Measurements from ENCODE around the gene CATSPERZ.

Gene CATSPERZ

DNA sequence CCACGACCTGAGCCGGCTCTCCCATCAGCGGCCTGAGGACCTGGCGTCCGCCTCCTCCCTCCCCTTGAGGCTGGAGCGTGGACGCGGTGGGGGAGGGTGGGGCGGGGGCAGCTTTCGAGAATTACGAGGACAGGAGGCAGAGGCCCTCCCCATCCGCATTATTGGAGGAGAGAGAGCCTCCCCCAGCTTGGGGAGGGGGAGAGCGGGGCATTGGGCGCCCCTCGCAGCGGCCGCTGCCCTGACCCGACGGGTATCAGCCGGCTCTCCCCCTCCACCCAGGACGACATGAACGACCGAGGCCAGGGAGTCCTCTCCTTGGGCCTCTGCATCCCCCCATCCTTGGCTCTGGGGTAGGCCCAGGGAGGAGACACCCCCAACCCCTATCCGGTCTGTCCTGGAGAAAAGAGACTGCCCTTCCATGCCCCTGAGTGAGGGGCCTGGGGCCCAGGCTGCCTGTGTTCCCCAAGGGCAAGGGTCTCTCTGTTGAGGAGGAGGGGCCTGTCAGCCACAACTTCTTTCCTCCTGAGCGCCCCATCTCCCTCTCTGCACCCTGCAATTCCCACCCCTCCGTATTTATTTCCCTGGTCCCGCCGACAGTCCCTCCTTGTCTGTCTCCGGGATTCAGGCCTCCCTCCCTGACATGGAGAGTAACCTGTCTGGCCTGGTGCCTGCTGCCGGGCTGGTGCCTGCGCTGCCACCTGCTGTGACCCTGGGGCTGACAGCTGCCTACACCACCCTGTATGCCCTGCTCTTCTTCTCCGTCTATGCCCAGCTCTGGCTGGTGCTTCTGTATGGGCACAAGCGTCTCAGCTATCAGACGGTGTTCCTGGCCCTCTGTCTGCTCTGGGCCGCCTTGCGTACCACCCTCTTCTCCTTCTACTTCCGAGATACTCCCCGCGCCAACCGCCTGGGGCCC lies 14.0 kb upstream of the CATSPERZ start:
- peak; percentile 53 for DNase-seq

DNA sequence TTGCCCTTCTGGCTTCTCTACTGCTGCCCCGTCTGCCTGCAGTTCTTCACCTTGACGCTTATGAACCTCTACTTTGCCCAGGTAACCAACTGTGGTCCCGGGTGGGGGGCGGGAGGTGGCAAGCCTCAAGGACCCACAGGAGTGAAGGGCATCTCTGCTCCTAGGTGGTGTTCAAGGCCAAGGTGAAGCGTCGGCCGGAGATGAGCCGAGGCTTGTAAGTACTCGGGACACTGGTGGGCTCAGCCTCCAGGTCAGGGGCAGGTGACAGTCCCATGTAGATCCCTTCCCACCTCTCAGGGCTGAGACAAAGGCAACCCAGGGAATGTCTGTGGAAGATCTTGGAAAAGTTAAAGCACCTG lies 13.4 kb upstream of the CATSPERZ start:
- no peak for DNase-seq

DNA sequence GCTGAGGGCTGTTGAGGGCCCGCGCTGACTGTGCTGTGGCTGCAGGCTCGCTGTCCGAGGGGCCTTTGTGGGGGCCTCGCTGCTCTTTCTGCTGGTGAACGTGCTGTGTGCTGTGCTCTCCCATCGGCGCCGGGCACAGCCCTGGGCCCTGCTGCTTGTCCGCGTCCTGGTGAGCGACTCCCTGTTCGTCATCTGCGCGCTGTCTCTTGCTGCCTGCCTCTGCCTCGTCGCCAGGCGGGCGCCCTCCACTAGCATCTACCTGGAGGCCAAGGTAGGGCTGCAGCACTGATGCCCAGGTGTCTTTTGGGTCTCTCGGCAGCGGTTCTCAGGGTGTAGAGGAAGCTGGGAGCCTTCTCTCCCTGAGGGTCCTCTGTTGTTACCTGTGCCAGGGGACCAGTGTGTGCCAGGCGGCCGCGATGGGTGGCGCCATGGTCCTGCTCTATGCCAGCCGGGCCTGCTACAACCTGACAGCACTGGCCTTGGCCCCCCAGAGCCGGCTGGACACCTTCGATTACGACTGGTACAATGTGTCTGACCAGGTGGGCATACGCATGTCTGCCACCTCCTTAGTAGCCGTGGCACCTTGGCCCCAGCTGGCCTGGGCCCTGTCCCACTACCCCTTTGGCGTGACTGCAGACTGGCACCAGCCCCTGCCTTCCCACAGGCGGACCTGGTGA lies 12.3 kb upstream of the CATSPERZ start:
- no peak for DNase-seq

DNA sequence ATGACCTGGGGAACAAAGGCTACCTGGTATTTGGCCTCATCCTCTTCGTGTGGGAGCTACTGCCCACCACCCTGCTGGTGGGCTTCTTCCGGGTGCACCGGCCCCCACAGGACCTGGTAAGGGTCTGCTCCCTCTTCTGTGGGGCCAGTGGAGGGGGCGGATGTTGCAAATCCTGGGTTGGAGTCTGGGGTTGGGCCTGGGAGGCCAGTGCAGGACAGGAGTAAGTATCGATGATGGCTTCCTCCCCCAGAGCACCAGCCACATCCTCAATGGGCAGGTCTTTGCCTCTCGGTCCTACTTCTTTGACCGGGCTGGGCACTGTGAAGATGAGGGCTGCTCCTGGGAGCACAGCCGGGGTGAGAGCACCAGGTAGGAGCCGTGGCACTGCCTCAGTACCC lies 11.8 kb upstream of the CATSPERZ start:
- no peak for DNase-seq

DNA sequence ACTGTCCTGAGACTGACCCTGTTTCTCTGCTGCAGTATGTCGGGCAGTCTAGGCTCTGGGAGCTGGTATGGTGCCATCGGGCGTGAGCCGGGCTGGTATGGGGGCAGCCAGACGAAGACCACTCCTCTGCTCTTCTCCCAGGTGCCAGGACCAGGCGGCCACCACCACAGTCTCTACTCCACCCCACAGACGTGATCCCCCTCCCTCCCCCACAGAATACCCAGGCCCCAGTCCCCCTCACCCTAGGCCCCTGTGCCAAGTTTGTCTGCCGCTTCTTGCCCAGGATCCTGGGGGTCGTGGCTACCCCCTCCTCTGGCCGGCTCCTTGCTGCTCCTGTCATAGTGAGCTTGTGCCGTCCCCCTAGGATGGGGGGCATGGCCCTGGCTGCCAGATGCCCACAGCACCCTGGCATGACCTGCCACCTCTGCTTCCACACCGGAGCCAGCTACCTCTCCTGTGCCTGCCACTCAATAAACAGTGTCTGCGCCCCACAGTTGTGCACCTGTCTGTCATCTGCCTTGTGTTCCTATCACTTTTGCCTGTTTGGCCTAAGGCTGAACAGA lies 11.1 kb upstream of the CATSPERZ start:
- DNase-seq: no peak

DNA sequence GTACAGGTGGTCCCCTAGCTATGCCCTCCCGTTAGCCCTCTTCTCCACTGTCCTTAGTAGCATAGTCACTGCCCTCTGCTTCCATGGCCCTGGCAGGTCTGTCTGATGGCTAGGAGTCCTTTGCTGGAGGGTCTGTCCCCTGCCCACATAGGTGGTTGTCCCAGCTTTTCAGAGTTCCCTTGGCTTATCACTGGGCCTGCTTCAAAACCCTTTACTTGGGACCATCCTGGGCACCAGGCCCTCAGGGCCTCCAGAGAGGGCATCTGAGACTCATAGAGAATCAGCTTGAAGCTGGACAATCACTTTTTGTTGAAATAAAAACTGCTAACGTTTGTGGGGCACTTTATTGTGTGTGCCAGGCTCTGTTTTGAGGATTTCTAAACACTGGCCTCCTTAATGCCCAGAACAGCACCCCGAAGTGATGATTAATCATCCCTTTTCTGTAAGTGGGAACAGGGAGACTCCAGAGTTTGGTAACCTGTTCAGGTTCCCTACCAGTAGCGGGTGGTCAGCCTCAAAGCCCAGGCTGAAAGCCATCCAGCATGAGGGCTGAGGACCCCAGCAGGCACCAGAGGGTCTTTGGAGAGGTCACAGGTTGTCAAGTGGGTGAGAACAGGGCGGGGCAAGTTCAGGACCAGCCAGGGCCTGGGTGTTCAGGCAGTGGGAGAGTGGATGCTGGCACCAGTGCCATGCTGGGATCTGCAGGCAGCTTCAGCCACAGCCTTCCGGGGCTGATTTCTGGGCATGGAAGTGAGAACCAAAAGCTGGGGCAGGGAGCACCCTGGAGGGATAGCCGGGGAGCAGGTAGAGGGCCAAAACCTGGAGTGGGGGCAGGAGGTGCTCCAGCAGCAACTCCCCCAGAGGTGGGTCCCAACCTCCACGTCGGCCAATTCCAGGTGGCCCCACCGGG lies 9.6 kb upstream of the CATSPERZ start:
- no peak for DNase-seq

DNA sequence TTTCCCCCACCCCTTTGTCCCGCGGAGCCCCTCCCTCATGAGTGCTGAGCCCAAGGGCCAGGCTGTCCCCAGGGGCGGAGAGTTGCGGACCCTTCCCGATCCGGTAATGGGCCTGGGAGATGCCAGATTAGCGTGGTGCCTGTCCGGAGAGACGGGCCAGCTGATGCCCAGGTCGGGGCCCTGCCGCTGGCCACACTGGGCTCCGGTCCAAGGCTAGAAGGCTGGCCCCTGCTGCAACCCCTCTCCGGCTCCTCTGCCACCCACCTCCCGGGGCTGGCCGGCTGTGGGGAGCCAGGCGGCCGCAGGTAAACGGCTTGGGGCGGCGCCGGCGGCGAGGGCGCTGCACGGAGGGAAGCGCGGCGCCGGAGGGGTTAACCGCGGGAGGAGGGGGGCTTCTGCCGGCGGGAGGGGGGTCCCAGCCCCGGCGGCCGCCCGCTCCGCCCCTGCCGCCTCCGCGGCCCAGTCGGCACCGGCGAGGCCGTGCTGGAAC lies 8.9 kb upstream of the CATSPERZ start, which contains the start of gene KCNK4:
Gene KCNK4, plus strand, starts transcription at position 41 of the 490 bp plus-strand sequence. CDS start 1,717 bp downstream, outside the sequence.
- DNase-seq: no peak

DNA sequence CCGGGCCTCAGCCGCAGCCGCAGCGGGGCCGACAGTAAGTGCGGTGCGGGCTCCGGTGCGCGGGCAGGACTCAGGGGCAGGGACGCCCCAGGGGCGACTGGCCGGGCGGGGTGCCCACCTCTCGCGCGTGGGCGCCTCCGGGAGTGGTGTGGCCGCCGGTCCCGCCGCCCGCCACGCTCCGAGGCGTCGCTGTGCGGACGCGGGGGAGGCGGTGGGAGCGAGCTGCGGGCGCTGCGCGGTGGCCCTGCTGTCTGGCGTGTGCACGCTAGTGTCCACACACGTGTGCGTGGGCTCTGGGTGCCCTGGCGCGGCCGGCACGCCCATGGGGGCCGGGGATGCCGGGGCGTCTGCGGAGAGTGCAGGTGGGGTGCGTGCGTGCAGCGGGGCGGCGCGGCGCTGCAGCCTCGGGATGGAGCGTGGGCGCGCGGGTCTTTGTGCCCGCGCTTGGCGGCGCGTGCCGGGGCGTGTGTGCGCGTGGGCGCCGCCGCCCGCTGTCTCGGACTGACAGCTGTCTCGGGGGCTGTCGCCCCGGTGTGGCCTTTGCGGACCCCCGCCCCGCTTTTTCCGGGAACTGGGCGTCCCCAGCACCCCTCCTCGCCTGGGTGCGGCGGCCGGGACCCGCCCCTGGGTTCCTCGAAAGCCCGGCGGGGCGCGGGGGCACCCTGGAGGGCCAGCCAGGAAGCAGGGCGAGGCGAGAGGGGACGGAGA lies 8.3 kb upstream of the CATSPERZ start:
- DNase-seq: no peak

DNA sequence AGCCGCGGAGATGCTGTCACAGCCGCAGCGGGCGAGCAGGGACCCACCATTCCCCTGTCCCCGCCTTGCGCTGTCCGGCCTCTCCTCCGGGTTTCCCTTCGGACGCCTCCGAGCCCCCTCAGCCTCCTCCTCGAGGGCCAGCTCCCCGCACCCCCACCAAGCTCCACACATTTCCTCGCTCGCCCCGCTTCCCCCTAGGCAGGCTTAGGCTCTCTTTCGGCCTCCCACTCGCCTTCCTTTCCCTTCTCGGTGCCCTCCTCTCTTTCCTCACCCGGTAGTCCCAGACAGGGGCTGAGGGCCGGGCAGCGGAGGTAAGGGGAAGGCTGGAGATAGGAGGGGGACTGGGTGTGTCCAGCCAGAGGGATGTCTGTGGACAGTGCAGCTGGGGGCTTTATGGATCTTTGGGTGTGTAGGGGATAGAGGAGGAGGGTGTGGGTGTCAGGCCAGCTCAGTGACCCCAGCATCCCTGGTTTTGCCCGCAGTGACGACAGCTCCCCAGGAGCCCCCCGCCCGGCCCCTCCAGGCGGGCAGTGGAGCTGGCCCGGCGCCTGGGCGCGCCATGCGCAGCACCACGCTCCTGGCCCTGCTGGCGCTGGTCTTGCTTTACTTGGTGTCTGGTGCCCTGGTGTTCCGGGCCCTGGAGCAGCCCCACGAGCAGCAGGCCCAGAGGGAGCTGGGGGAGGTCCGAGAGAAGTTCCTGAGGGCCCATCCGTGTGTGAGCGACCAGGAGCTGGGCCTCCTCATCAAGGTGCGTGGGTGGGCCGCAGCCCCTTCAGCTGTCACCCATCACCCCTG lies 7.5 kb upstream of the CATSPERZ start:
- DNase-seq: peak; percentile 46

DNA sequence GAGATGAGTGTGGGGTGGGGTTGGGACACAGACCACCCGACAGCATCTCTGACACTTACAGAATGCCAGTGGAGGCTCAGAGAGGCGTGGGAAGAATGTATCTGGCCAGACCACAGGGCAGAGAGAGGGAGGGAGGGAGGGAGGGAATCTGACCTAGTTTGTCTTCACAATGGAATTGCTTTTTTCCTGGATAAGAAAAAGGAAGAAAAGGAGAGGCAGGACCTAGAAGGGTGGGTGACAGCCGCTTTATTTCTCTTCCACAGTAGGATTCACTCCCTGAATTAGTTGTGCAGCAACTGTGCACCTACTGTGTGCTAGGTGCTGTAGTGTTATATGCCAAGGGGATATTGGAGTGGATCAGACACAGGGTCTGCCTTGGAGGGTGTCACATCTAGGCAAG lies 5.4 kb upstream of the CATSPERZ start:
- no peak for DNase-seq

DNA sequence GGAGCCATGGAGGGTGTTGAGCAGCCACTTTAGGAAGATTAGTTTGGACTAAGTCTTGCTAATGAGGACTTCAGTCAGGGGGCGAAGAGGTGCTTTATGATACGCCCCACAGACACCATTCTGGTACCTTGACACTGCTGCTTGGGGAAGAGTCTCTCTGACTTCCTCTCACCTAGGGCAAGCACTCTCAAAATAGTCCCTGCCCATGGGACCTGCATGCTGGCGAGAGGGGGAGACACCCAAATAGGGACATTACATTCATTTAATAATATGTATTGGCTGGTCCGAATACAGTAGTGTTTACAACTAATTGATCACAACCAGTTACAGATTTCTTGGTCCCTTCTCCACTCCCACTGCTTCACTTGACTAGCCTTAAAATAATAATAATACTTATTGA lies 4.4 kb upstream of the CATSPERZ start:
- DNase-seq: no peak

DNA sequence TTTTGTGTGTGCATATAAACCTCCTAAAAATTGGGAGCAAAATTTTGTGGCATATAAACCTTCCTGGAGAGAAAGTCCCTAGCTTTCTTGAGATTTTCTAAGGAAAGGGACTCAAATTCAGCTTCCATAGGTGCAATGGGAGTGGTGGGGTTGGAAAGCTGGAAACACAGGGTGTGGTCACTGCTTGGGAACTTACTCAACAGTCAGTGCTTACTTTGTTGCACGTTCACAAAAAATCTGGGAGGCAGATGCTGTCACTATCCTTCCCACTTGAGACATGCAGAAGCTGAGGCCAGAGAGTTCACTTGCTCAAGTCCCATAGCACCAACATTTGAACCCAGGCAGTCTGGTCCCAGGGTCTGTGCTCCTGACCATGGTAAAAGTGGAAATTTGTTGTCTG lies 3.9 kb upstream of the CATSPERZ start:
- no peak for DNase-seq

DNA sequence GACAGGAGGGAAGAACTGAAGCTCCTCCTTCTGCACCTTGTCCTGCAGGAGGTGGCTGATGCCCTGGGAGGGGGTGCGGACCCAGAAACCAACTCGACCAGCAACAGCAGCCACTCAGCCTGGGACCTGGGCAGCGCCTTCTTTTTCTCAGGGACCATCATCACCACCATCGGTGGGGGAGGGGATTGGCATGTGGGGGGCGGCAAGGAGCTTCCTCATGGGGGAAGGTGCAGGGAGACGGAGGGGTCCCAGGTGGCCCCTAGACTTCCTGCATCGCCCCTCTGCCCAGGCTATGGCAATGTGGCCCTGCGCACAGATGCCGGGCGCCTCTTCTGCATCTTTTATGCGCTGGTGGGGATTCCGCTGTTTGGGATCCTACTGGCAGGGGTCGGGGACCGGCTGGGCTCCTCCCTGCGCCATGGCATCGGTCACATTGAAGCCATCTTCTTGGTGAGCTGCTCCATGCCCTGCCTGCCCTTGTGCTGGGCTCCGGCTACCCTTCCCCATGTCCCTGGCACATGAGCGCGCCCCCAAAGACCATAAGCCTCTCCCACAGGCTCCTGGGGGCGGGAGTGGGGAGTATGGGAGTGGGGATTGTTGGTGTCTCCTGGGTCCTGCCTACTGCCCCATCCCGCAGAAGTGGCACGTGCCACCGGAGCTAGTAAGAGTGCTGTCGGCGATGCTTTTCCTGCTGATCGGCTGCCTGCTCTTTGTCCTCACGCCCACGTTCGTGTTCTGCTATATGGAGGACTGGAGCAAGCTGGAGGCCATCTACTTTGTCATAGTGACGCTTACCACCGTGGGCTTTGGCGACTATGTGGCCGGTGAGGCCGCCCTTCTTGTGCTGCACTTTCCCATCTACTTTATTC lies 3.1 kb upstream of the CATSPERZ start:
- DNase-seq: peak; percentile 22

DNA sequence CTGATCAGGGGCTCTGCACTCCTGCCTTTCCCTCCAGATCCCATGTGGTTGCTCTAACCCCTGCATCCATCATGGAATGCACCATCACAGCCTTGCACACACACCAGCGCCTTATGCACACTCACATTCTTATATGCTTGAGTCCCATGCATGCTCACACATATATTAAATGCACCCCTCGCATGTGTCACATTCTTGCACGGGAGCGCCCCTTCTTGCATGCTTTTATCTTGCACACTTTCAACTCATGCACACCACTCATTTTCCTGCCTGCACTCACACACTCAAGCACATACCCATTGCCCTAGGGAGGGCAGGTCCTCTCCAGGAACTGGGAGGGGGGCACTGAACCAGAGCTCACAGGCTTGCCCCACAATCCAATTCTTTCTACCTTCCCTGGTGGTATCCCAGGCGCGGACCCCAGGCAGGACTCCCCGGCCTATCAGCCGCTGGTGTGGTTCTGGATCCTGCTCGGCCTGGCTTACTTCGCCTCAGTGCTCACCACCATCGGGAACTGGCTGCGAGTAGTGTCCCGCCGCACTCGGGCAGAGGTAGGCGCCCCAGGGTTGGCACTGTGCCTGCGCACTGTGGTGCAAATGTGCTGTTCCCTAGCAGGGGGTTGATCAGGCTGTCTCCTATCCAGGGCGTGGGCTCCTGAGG lies 2.3 kb upstream of the CATSPERZ start:
- DNase-seq: peak; percentile 37

DNA sequence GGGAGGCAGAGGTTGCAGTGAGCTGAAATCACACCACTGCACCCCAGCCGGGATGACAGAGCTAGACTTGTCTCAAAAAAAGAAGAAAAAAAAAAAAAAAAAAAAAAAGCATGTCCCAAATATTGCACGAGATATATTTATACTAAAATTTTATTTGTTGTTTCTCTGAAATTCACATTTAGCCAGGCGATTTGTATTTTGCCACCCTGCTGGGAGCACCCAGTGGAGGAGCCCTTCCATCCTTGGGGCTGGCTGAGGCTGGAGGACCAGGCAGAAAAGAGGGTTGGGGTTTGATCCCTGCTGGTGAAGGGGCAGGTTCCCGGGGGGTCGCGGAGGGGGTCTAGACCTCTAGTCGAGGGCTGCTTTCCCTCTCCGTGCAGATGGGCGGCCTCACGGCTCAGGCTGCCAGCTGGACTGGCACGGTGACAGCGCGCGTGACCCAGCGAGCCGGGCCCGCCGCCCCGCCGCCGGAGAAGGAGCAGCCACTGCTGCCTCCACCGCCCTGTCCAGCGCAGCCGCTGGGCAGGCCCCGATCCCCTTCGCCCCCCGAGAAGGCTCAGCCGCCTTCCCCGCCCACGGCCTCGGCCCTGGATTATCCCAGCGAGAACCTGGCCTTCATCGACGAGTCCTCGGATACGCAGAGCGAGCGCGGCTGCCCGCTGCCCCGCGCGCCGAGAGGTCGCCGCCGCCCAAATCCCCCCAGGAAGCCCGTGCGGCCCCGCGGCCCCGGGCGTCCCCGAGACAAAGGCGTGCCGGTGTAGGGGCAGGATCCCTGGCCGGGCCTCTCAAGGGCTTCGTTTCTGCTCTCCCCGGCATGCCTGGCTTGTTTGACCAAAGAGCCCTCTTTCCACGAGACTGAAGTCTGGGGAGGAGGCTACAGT lies 952 bp upstream of the CATSPERZ start:
- DNase-seq: peak; percentile 68

DNA sequence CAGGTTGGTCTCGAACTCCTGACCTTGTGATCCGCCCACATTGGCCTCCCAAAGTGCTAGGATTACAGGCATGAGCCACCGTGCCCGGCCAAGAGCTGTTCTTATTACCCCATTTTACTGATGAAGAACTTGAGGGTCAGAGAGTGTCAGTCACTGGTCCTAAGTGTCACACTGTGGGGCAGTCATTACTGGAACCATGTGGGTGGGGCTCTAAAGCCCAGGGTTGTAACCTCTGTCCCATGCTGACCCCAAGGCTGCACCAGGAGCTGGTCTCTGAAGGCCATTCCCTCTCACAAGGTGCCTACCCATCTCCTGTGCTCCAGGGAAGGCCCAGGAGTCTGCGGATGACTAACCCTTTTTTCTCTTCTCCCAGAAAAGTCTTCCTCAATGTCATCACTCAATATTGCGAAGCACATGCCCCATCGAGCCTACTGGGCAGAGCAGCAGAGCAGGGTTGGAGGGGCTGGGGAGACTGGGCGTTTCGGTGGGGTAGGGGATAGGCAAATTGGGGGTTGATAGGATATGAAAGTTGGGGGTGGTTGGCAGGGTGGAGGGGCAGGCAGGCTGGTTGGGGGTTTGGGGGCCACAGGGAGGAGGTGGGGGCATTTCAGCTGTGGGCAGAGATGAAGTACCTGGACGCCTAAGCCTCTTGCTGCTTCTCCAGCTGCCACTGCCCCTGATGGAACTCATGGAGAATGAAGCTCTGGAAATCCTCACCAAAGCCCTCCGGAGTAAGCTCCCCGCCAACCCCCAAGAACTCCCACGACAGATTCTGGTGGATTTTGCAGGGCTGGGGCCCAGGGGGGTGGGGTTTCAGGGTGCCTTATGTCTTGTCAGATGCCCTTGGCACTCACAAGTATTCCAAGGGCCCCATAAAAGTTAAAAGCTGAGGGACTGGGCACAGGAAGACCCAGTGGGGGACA lies 3.2 kb downstream of the CATSPERZ start:
- no peak for DNase-seq

DNA sequence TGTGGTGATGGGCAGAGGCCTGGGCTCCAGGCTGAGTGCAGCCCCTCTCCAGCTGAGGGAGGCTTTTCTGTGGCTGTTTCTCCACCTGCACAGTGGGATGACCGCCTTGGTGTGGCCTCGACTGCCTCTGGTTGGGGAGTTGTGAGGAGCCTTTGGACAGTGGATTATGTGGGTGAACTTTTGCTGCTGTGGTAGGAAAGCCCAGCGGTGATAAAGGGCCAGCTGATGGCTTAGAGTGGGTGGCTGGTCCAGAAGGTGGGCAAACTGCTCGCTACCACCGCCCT lies 3.8 kb downstream of the CATSPERZ start:
- DNase-seq: no peak
